GM19438 (cell line): ENCODE results near the gene INTS11.

Source experiments
- ATAC-seq: cut with Tn5 transposase; IDR thresholded peaks from one replicate; pipeline ENCODE4 v1.9.1; 2021; ENCODE audit warnings: low read depth; ENCODE audit not compliant: unreplicated experiment

INTS11 gene

DNA sequence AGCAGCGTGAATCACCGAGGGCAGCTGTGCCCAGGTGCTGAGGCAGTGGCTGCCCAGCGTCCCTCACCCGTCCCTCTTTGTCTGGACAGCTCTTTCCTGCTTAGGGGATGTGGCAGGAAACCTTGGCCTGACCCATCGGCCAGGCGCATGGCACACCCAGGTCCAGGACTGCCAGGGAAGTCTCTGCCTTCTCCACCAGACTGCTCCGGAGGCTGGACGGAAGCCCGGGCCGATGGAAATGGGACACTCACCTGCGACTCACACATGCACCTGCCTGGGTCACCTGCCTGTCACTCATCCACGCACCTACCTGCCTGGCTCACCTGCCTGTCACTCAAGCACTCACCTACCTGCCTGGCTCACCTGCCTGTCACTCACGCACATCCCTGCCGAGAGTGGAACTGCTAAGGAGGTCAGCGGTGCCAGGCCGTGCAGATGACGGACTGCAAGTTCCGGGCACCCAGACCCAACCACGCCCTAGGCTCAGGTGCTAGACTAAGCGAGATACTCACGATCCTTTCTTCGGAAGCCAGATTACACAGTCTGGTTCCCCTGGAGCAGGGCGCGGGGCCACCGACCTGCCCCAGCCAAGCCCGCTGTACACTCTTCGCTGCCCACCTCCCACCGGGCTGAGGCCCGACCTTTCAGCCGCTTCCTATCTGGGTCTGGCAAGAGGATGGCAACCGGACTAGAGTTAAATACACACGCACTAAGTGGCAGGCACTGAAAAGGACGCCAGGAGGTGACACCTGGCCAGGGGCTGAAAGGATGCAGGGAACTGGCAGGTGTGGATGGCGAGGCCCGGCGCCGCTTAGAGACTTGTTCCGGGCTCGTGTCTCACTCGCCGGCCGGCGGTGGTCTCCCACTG, 51.9 kb downstream of the INTS11 start:
- no peak for ATAC-seq

DNA sequence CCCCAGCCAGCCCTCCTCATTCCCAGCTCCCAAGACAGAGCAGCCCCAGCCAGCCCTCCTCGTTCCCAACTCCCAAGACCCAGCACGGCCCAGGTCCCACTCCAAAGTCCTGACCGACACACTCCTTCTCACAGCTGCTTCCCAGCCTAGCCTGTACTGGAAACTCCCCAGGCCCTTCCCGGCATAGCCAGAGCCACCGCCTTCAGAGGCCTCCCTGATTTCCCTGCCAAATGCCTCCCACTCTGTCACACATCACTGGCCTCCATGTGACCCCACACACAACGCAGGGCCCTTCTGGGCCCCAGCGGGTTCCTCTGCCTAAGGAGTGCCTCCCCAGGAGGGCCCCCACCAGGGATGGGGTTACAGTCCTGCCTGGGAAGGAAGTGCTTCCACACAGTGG, 53.6 kb downstream of the INTS11 start:
- no peak for ATAC-seq

DNA sequence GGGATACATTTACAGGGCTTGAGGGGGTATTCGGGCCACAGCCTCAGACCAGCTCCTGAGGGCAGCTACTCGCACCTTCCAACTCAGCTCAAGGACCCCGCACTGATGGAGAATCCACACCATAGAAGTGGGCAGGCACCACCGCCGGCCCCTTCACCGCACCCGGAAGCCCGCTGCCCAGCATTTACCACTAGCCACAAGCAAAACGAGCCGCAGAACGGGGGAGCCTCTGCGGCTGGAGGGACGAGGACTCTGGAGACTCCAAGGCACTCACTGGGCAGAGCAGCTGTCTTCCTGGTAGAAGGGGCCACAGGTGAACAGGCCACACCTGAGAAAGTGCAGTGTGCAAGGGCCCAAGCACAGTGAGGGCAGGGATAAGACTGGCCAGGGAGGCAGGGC, 56.2 kb downstream of the INTS11 start:
- no peak for ATAC-seq

DNA sequence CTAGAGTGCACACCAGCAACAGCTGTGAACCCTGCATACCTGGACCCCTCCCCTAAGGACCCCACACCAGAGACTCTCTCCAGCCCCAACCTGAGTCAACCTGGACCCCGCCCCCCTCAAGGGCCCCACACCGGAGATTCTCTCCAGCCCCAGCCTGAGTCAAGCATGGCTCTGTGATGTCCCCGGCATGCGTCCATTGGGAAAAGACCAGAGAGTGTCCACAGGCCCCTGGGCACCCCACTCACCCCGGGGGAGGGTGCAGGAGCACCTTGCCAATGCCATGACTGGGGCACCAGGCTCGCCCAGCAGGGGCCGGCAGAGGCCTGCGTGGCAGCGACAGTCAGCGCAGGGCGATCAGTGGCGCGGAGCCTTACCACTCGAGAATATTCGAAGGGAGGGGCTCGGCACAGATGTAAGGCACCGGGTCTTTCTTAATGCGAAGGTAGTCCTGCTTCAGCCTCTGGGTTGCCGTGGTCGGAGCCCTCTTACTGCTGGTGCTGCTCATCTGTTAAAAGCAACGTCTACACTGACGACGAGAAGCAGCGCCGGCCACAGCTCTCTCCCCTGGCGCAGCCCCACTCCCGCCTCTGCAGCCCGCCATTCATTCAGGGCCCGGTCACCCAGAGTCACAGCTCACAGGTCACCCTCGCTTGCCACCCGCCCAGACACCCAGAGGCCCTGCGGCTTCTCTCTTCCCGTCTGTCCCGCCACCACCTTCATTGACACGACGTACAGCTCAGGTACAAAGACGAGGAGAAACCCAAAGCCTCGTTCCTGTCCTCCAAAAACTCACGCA, 56.8 kb downstream of the INTS11 start:
- ATAC-seq: no peak

DNA sequence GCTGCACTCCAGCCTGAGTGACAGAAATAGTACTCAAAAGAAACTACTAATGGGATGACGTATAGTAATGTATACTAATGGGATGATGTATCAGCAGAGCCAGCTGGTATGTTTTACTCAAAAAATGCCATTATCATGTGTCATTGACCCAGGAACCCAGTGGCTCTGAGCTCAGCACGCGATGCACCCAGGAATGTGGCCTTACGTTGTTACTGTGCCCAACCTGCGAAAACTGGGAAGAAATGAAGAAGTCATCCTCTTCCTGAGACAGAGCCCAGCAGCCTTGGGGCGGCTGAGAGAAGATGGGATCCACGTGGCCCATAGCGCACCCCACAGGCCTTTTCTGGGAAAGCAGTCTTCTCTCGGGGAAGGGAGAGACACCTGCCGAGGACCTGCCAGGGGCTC, 59.6 kb downstream of the INTS11 start:
- no peak for ATAC-seq

GRCh38 chr1:1264026-1264425, 60.4 kb downstream of the INTS11 start:
- no peak for ATAC-seq

DNA sequence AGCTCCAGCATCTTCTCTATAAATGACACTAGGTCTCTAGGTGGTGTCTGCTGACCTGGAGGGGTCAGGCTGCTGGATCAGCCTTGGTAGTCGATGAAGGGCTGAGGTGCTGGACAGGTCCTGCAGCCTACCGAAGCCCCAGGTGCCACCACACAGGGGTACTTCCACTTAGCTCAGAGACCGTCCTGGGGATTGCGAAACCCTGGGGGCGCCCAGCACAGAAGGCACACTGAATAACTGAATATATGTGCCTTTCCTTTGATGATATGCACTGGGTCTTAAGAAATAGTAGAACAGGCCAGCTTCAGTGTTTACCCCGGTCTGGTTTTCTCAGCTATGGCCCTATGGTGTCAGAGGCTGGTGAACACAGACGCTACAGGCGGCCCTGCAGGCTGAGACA, 61.7 kb downstream of the INTS11 start:
- ATAC-seq: no peak

DNA sequence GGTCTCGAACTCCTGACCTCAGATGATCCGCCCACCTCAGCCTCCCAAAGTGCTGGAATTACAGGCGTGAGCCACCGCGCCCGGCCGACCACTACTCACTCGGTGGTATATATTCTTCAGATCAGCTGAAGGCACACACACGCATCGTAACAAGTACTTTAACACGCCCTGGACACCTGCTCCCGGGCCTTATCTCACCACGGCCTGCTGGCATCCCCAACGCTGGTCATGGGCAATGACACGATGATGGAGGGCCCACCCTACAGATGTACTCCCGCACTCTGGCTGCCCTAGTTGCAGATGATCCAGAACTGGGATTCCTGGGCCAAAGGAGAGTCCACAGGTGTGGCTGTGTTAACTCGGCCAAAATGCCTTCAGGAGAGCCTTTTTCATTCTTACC, 62.4 kb downstream of the INTS11 start:
- no peak for ATAC-seq
